ENCODE data around the gene PRPF39. TPM values are rescaled to one million over a fixed set of nuclear protein-coding genes. Genes with fewer than 3 reads are reported as not detected.
A peak's percentile ranks its signal among the peaks of the same experiment; 100 is the strongest.

The PRPF39 gene
- total and polyA plus RNA-seq, 2 of the 13 experiments (the other 11 are each of a cell fraction or from before 2014, with no cell fraction given): 44.2 to 65.0 TPM

GRCh38 chr14:45057881-45058364, 26.0 kb upstream of the PRPF39 start (continued):
- TF ChIP-seq ZBTB40 (IDR thresholded peaks at IDR 0.05): no peak
- no peak for TF ChIP-seq ZBTB40 (CRISPR knock-in tag; IDR thresholded peaks at IDR 0.05)
- TF ChIP-seq RCOR2 (CRISPR knock-in tag; IDR thresholded peaks at IDR 0.05): peak; percentile 77
- TF ChIP-seq ZNF569 (CRISPR knock-in tag; IDR thresholded peaks at IDR 0.05; ENCODE audit: borderline replicate concordance): no peak
- TF ChIP-seq ZBTB8A (CRISPR knock-in tag; IDR thresholded peaks at IDR 0.05; ENCODE audit: borderline replicate concordance, low read depth): no peak
- TF ChIP-seq SOX13 (IDR thresholded peaks at IDR 0.05): no peak
- TF ChIP-seq SOX13 (CRISPR knock-in tag; conservative IDR thresholded peaks at IDR 0.05 in 1 of 2, IDR thresholded peaks at IDR 0.05 in 1 of 2): peak in 1 of 2 experiments; percentile 91; a peak in 2 of 4 replicates
- TF ChIP-seq ZNF574 (CRISPR knock-in tag; IDR thresholded peaks at IDR 0.05): no peak
- TF ChIP-seq ZUFSP (CRISPR knock-in tag; IDR thresholded peaks at IDR 0.05; ENCODE audit: borderline replicate concordance): no peak
- TF ChIP-seq RORA (CRISPR knock-in tag; IDR thresholded peaks at IDR 0.05): peak; percentile 29; the same call in 1 of the 2 replicates
- TF ChIP-seq KDM1A (CRISPR knock-in tag; IDR thresholded peaks at IDR 0.05): no peak
- no peak for TF ChIP-seq DNMT1 (CRISPR knock-in tag; IDR thresholded peaks at IDR 0.05)
- TF ChIP-seq SALL2 (CRISPR knock-in tag; IDR thresholded peaks at IDR 0.05): no peak
- TF ChIP-seq PITX1 (CRISPR knock-in tag; IDR thresholded peaks at IDR 0.05): no peak
- no peak for TF ChIP-seq ZNF510 (CRISPR knock-in tag; IDR thresholded peaks at IDR 0.05; ENCODE audit: low read depth)
- no peak for TF ChIP-seq PLRG1 (conservative IDR thresholded peaks at IDR 0.05)
- no peak for TF ChIP-seq ZNF615 (CRISPR knock-in tag; IDR thresholded peaks at IDR 0.05; ENCODE audit: borderline replicate concordance)

Data from HepG2 (cell line).